Activated CD8-positive, alpha-beta T cell treated with anti-CD3 and anti-CD28 coated beads for 36 hours (primary cell): ENCODE measurements around the gene MEF2C. TPM values are rescaled to one million over a fixed set of nuclear protein-coding genes. Genes with fewer than 3 reads are reported as not detected.

Experiments
- ATAC-seq: fragments of 200-7000 bp; cut with Tn5 transposase; one replicate; pipeline ENCODE4 v1.10.0; 2021; ENCODE audit warnings: mild to moderate bottlenecking, moderate library complexity
- CTCF ChIA-PET: fragments of 350-600 bp; sonication (Branson Sonifier 250); formaldehyde crosslinking; loops from one replicate; lab custom pipeline; 2021; ENCODE audit warnings: antibody characterized with exemption; lab: Charles Lee
- POLR2A ChIA-PET: fragments of 350-600 bp; sonication (Branson Sonifier 250); formaldehyde crosslinking; loops from one replicate; lab custom pipeline; 2021; ENCODE audit warnings: antibody characterized with exemption; lab: Charles Lee
- DNase-seq: peaks from one replicate; pipeline ENCODE4 v3.0.0-alpha.2; 2020
- H3K27ac Mint-ChIP-seq: one replicate; pipeline ENCODE4 v1.8.0; 2021; ENCODE audit warnings: mild to moderate bottlenecking, mixed read lengths
- H3K27me3 Mint-ChIP-seq: one replicate; pipeline ENCODE4 v1.8.0; 2021; ENCODE audit warnings: mixed read lengths
- H3K36me3 Mint-ChIP-seq: one replicate; pipeline ENCODE4 v1.8.0; 2021; ENCODE audit warnings: low read depth, mixed read lengths
- H3K4me1 Mint-ChIP-seq: one replicate; pipeline ENCODE4 v1.8.0; 2021; ENCODE audit warnings: low read depth, mixed read lengths
- H3K4me3 Mint-ChIP-seq: one replicate; pipeline ENCODE4 v1.8.0; 2021; ENCODE audit warnings: mild to moderate bottlenecking, moderate library complexity, mixed read lengths
- H3K9me3 Mint-ChIP-seq: one replicate; pipeline ENCODE4 v1.8.0; 2021; ENCODE audit warnings: mixed read lengths
- CTCF ChIP-seq: fragments of 200-600 bp; IDR thresholded peaks from one replicate; pipeline ENCODE4 v1.8.0; 2022; ENCODE audit warnings: antibody characterized with exemption, mild to moderate bottlenecking
- intact Hi-C: fragments of 100-400 bp; cut with micrococcal nuclease; formaldehyde crosslinking; loops from one replicate; pipeline ENCODE4 v1.10.0; 2022
- total RNA-seq, 2 experiments: library from RNA; stranded (reverse); gene quantifications; one replicate each; pipeline ENCODE4 v1.2.3, GENCODE V29; 2021

Gene MEF2C
- total RNA-seq, 2 experiments from 2014 or later = 0.27 to 1.3 TPM

- intact Hi-C loops = loop anchor here (5.0 kb wide), 1 partner anchor 1539 kb away; no protein-coding TSS in a partner anchor
- ChIA-PET POLR2A (no interaction called here), CTCF (interaction anchor here (0.6 to 4.1 kb wide), 31 partner anchors 10 to 1539 kb away, joined by 3 to 30 read pairs (median 4); no protein-coding TSS in a partner anchor)
- ATAC-seq = no peak
- H3K4me3 Mint-ChIP-seq = no peak overlapping the region
- H3K27me3 Mint-ChIP-seq = peaks cover 15% of the 10 kb centered on the region
- no peak overlapping the region for H3K27ac Mint-ChIP-seq
- DNase-seq = no peak
- peaks cover 1% of the 10 kb centered on the region for H3K4me1 Mint-ChIP-seq
- H3K36me3 Mint-ChIP-seq = no peaks in the 10 kb centered on the region
- H3K9me3 Mint-ChIP-seq = no peaks in the 10 kb centered on the region
- peak; percentile 63 for TF ChIP-seq CTCF
These were observed 155.2 kb downstream of the MEF2C start for GRCh38 chr5:88727705-88728313.

GRCh38 chr5:88725454-88725853, 157.5 kb downstream of the MEF2C start:
- peaks cover 1% of the 10 kb centered on the region for H3K4me1 Mint-ChIP-seq
- H3K9me3 Mint-ChIP-seq = no peaks in the 10 kb centered on the region
- POLR2A ChIA-PET = no interaction called here
- CTCF ChIA-PET = interaction anchor here (0.9 to 2.7 kb wide), 4 partner anchors 11 to 1540 kb away, joined by 3 to 11 read pairs (median 6); no protein-coding TSS in a partner anchor
- H3K27me3 Mint-ChIP-seq = peaks cover 25% of the 10 kb centered on the region
- intact Hi-C loops = loop anchor here (5.0 kb wide), 1 partner anchor 1542 kb away; no protein-coding TSS in a partner anchor
- no peak for TF ChIP-seq CTCF
- H3K27ac Mint-ChIP-seq = no peak overlapping the region
- DNase-seq (no peak), ATAC-seq (no peak)
- H3K36me3 Mint-ChIP-seq = no peaks in the 10 kb centered on the region
- no peak overlapping the region for H3K4me3 Mint-ChIP-seq

- ATAC-seq = no peak
- Mint-ChIP-seq H3K27me3 (peaks cover 24% of the 10 kb centered on the region), H3K9me3 (no peaks in the 10 kb centered on the region), H3K27ac (no peak overlapping the region), H3K4me1 (no peaks in the 10 kb centered on the region), H3K4me3 (no peak overlapping the region), H3K36me3 (no peaks in the 10 kb centered on the region)
- CTCF ChIA-PET = interaction anchor here (0.8 to 2.7 kb wide), 4 partner anchors 17 to 1541 kb away, joined by 3 to 11 read pairs (median 6); no protein-coding TSS in a partner anchor
- POLR2A ChIA-PET = no interaction called here
- DNase-seq = no peak
- intact Hi-C loops = no loop called here
- TF ChIP-seq CTCF = peak; percentile 16
These were observed 158.8 kb downstream of the MEF2C start for GRCh38 chr5:88724201-88724600.

- no peaks in the 10 kb centered on the region for H3K9me3 Mint-ChIP-seq
- H3K36me3 Mint-ChIP-seq = no peaks in the 10 kb centered on the region
- ATAC-seq (no peak), DNase-seq (no peak)
- intact Hi-C loops = no loop called here
- H3K4me1 Mint-ChIP-seq = no peaks in the 10 kb centered on the region
- no peak for TF ChIP-seq CTCF
- no peak overlapping the region for H3K4me3 Mint-ChIP-seq
- peaks cover 24% of the 10 kb centered on the region for H3K27me3 Mint-ChIP-seq
- no peak overlapping the region for H3K27ac Mint-ChIP-seq
- ChIA-PET POLR2A (interaction anchor here (0.5 kb wide), 1 partner anchor 384 kb away, joined by 3 read pairs; no protein-coding TSS in a partner anchor), CTCF (interaction anchor here (2.1 to 2.7 kb wide), 2 partner anchors 32 to 940 kb away, joined by 6 to 8 read pairs; no protein-coding TSS in a partner anchor)
These were observed 160.4 kb downstream of the MEF2C start for GRCh38 chr5:88722546-88723073.

- H3K27me3 Mint-ChIP-seq = peaks cover 20% of the 10 kb centered on the region
- H3K4me3 Mint-ChIP-seq = no peak overlapping the region
- ChIA-PET POLR2A (no interaction called here), CTCF (interaction anchor here (1.2 kb wide), 1 partner anchor 11 kb away, joined by 3 read pairs; no protein-coding TSS in a partner anchor)
- ATAC-seq (no peak), DNase-seq (no peak)
- intact Hi-C loops = no loop called here
- H3K27ac Mint-ChIP-seq = no peak overlapping the region
- H3K9me3 Mint-ChIP-seq = no peaks in the 10 kb centered on the region
- H3K36me3 Mint-ChIP-seq = no peaks in the 10 kb centered on the region
- no peaks in the 10 kb centered on the region for H3K4me1 Mint-ChIP-seq
- no peak for TF ChIP-seq CTCF
These were observed 163.6 kb downstream of the MEF2C start for GRCh38 chr5:88719434-88719833.
